ENCODE results near the gene VWF.

- TF ChIP-seq CTCF (IDR thresholded peaks at IDR 0.05) (no peak), POLR2AphosphoS5 (IDR thresholded peaks at IDR 0.05) (no peak), POLR2A (IDR thresholded peaks at IDR 0.05; ENCODE audit: low read depth) (no peak), EP300 (IDR thresholded peaks at IDR 0.05) (no peak)
Measured at GRCh38 chr12:5898874-5899273, 225.6 kb downstream of the VWF start.
